Effector memory CD8-positive, alpha-beta T cell (primary cell): ENCODE data around the gene MAGEA10.
"Not testable (repeated sequence)": the region's sequence is repeated elsewhere in the genome, so short reads cannot be mapped to it uniquely, and the experiment has no call there.

ENCODE experiments used
- ATAC-seq: fragments of 150-1000 bp; cut with Tn5 transposase; replicated peaks from 2 replicates; pipeline ENCODE4 v1.10.0; 2021; ENCODE audit warnings: mild to moderate bottlenecking, moderate library complexity
- DNase-seq, 3 experiments: peaks; one replicate each; pipeline ENCODE4 v3.0.0; 2021
- H3K27ac Mint-ChIP-seq, 2 donors: one replicate each; pipeline ENCODE4 v1.8.0; 2022; ENCODE audit warnings: mild to moderate bottlenecking in 2 of 2, mixed read lengths in 2 of 2, moderate library complexity in 2 of 2
- H3K27me3 Mint-ChIP-seq, 2 donors: one replicate each; pipeline ENCODE4 v1.8.0; 2022; ENCODE audit warnings: mixed read lengths in 2 of 2
- H3K36me3 Mint-ChIP-seq: one replicate; pipeline ENCODE4 v1.8.0; 2022; ENCODE audit warnings: mild to moderate bottlenecking, moderate library complexity, mixed read lengths; ENCODE audit not compliant: insufficient read depth
- H3K4me1 Mint-ChIP-seq, 2 donors: one replicate each; pipeline ENCODE4 v1.8.0; 2022; ENCODE audit warnings: low read depth in 2 of 2, mixed read lengths in 2 of 2
- H3K4me3 Mint-ChIP-seq, 2 donors: one replicate each; pipeline ENCODE4 v1.8.0; 2022; ENCODE audit warnings: mild to moderate bottlenecking in 2 of 2, mixed read lengths in 2 of 2, moderate library complexity in 2 of 2
- H3K9me3 Mint-ChIP-seq, 2 donors: one replicate each; pipeline ENCODE4 v1.8.0; 2022; ENCODE audit warnings: mixed read lengths in 2 of 2

The MAGEA10 gene

DNA sequence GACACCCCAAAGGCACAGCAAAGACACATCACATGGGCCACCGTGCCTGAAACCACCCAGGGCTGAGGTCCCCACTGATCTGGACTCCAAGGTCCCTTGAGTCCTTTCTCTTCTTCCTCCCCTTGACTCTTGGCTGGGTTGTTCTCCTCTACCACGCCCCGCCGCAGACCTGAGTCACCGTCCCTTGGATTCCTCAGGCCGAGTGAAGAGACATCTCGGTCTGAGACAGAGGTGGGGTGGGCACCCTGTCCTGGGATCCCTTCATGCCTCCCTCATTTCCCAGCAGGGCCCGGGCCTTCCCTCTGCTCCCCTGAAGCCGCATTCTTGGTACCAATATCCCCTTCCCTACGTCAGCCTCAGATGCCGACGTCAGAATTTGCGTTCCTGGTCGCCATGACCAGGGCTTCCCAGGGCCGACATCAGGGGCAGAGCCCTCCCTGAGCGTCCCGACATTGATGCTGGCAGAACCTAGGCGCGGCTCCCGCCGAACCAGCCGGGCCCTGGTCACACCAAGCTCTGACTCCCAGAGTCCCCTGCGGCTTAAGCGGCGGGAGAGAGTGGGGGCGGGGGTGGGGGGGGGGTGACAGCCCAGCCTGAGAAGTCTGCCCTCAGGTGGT is 498 bp downstream of the MAGEA10 start:
- no peak for ATAC-seq
- H3K9me3 Mint-ChIP-seq = no peaks in the 10 kb centered on the region

DNA sequence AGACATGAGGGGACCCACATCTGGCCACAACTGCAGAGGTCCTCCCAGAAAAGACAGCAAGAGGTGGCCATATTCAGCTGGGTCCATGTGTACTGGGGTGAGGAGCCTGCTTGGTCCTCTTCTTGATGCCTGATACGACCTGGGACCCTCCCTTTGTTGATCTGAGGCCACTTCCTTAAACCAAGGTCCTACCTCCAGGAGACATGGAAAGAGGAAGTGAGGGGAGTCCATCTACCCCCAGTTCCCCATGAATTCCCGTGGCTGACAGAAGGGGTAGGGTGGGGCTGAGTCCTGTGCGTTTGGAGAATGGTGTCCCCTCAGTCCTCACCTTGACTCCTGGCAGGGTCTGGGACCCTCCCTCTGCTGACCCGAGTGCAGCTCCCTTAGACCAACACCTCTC is 2.1 kb downstream of the MAGEA10 start:
- H3K4me1 Mint-ChIP-seq = no peaks in the 10 kb centered on the region
- H3K36me3 Mint-ChIP-seq = peaks cover 4% of the 10 kb centered on the region
- H3K27me3 Mint-ChIP-seq = no peaks in the 10 kb centered on the region
- no peak overlapping the region for H3K4me3 Mint-ChIP-seq
- DNase-seq (no peak), ATAC-seq (no peak)
- no peaks in the 10 kb centered on the region for H3K9me3 Mint-ChIP-seq
- H3K27ac Mint-ChIP-seq = no peak overlapping the region

More for the DNA sequence above, 498 bp downstream of the MAGEA10 start:
- DNase-seq = no peak
- no peaks in the 10 kb centered on the region for H3K4me1 Mint-ChIP-seq
- H3K36me3 Mint-ChIP-seq = peaks cover 4% of the 10 kb centered on the region
- H3K27ac Mint-ChIP-seq = no peak overlapping the region
- H3K4me3 Mint-ChIP-seq = no peak overlapping the region
- H3K27me3 Mint-ChIP-seq = no peaks in the 10 kb centered on the region

DNA sequence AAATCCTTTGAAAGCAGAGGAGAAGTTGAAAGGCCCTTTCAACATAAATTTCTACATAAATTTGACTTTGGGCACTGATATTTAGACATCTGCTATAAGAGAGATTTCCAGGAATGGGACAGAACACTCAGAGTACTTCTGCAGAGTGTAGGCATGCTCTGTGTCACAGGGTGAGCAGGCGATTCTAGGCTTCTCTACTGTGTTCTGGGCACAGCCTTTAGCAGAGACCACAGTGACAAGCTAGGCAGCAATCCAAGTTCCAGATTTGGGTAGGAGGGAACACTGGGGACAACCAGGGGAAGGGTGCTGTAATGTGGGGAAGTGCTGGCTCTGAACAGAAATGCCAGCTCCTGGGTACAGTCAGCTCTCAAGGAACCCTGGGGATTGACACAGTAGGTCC is 6.9 kb downstream of the MAGEA10 start:
- DNase-seq (no peak), ATAC-seq (no peak)
- Mint-ChIP-seq H3K4me1 (no peaks in the 10 kb centered on the region), H3K27me3 (no peaks in the 10 kb centered on the region), H3K9me3 (no peaks in the 10 kb centered on the region), H3K36me3 (peaks cover 4% of the 10 kb centered on the region), H3K27ac (no peak overlapping the region), H3K4me3 (no peak overlapping the region)

GRCh38 chrX:152129069-152129844 is 9.1 kb downstream of the MAGEA10 start:
- DNase-seq, ATAC-seq, H3K4me3 Mint-ChIP-seq, H3K36me3 Mint-ChIP-seq, H3K27me3 Mint-ChIP-seq, H3K9me3 Mint-ChIP-seq, H3K4me1 Mint-ChIP-seq, H3K27ac Mint-ChIP-seq: not testable (repeated sequence)

GRCh38 chrX:152117305-152117704 is 21.1 kb downstream of the MAGEA10 start:
- no peaks in the 10 kb centered on the region for H3K36me3 Mint-ChIP-seq
- H3K27me3 Mint-ChIP-seq = no peaks in the 10 kb centered on the region
- no peak overlapping the region for H3K27ac Mint-ChIP-seq
- no peak overlapping the region for H3K4me3 Mint-ChIP-seq
- H3K9me3 Mint-ChIP-seq = no peaks in the 10 kb centered on the region
- no peak for DNase-seq
- no peaks in the 10 kb centered on the region for H3K4me1 Mint-ChIP-seq
- no peak for ATAC-seq

GRCh38 chrX:152108527-152108926 is 29.9 kb downstream of the MAGEA10 start:
- no peaks in the 10 kb centered on the region for H3K27me3 Mint-ChIP-seq
- ATAC-seq (no peak), DNase-seq (no peak)
- no peaks in the 10 kb centered on the region for H3K36me3 Mint-ChIP-seq
- peaks cover 5 to 15% of the 10 kb centered on the region in 2 donors for H3K9me3 Mint-ChIP-seq
- no peak overlapping the region for H3K27ac Mint-ChIP-seq
- no peak overlapping the region for H3K4me3 Mint-ChIP-seq
- H3K4me1 Mint-ChIP-seq = no peaks in the 10 kb centered on the region

GRCh38 chrX:152103866-152104265 is 34.5 kb downstream of the MAGEA10 start:
- no peaks in the 10 kb centered on the region for H3K36me3 Mint-ChIP-seq
- ATAC-seq (no peak), DNase-seq (no peak)
- no peaks in the 10 kb centered on the region for H3K27me3 Mint-ChIP-seq
- H3K9me3 Mint-ChIP-seq = peaks cover 5 to 12% of the 10 kb centered on the region in 2 donors
- no peak overlapping the region for H3K27ac Mint-ChIP-seq
- no peak overlapping the region for H3K4me3 Mint-ChIP-seq
- H3K4me1 Mint-ChIP-seq = no peaks in the 10 kb centered on the region

- Mint-ChIP-seq H3K27ac (no peak overlapping the region), H3K27me3 (no peaks in the 10 kb centered on the region), H3K4me1 (no peaks in the 10 kb centered on the region), H3K9me3 (no peaks in the 10 kb centered on the region), H3K36me3 (no peaks in the 10 kb centered on the region), H3K4me3 (no peak overlapping the region)
- DNase-seq (no peak), ATAC-seq (no peak)
Measured at GRCh38 chrX:152086141-152086540, 52.2 kb downstream of the MAGEA10 start.
